HCT116 (cell line): ENCODE results near the gene IL20. TPM values are rescaled to one million over a fixed set of nuclear protein-coding genes. Genes with fewer than 3 reads are reported as not detected.

ENCODE experiments used
- ATAC-seq: fragments of 200-7000 bp; cut with Tn5 transposase; 2 replicates; pipeline ENCODE4 v1.9.1; 2020; ENCODE audit warnings: mild to moderate bottlenecking, moderate library complexity
- BruUV-seq: library from RNA; stranded (reverse); fragments of 400-500 nt; replicated peaks from 2 replicates; lab custom pipeline; 2021; lab: Mats Ljungman, UMichigan
- CTCF ChIA-PET: fragments of 300-600 bp; sonication (Branson Sonifier 250); formaldehyde crosslinking; loops from one replicate; lab custom pipeline; 2021; ENCODE audit warnings: antibody characterized with exemption; lab: Charles Lee
- POLR2A ChIA-PET: fragments of 300-600, 350-600 bp; sonication (Branson Sonifier 250); formaldehyde crosslinking; loops from one replicate; lab custom pipeline; 2021; ENCODE audit warnings: antibody characterized with exemption; lab: Charles Lee
- RAD21 ChIA-PET, 2 experiments: fragments of 300-600 bp; sonication (Branson Sonifier 250); formaldehyde crosslinking; loops; one replicate each; lab custom pipeline; 2023; ENCODE audit warnings: low total read pairs in 2 of 2; ENCODE audit not compliant: uncharacterized antibody in 2 of 2, unreplicated experiment in 2 of 2, low non-redundant PET in 1 of 2; lab: Charles Lee
- DNase-seq: peaks from one replicate; pipeline ENCODE4 v3.0.0-alpha.2; 2010; ENCODE audit warnings: low read depth, low spot score
- H2AFZ ChIP-seq: fragments of 200-600 bp; shearing (Covaris generic), sonication (generic); 2 replicates; pipeline ENCODE4 v1.6.1; 2017; ENCODE audit warnings: low read depth, mixed run types, mixed read lengths, antibody characterized with exemption, low read length; ENCODE audit not compliant: poor library complexity, severe bottlenecking
- H3K27ac ChIP-seq: 2 replicates; pipeline ENCODE4 v1.5.1; 2012; ENCODE audit warnings: low read depth, low read length
- H3K27me3 ChIP-seq: fragments of 200-600 bp; sonication (generic); 2 replicates; pipeline ENCODE4 v1.6.1; 2016; ENCODE audit warnings: mixed run types, low read length, mixed read lengths; ENCODE audit not compliant: insufficient read depth
- H3K36me3 ChIP-seq, 2 experiments: fragments of 200-500 bp in 1 of 2; fragments of 200-600 bp in 1 of 2; sonication (Bioruptor generic) in 1 of 2; sonication (generic) in 1 of 2; 2 replicates each; pipeline versions ENCODE4 v1.5.1 to v1.6.1; 2014 to 2016; ENCODE audit warnings: low read length in 2 of 2, inconsistent platforms in 1 of 2, mixed read lengths in 1 of 2, mixed run types in 1 of 2; ENCODE audit not compliant: insufficient read depth in 2 of 2, control insufficient read depth in 1 of 2
- H3K4me1 ChIP-seq, 2 experiments: fragments of 200-600 bp in 1 of 2; sonication (generic) in 1 of 2; 2 replicates each; pipeline versions ENCODE4 v1.5.1 to v1.6.1; 2012 to 2017; ENCODE audit warnings: low read length in 2 of 2, inconsistent platforms in 1 of 2, mild to moderate bottlenecking in 1 of 2, mixed read lengths in 1 of 2, mixed run types in 1 of 2, moderate library complexity in 1 of 2; ENCODE audit not compliant: insufficient read depth in 2 of 2, control insufficient read depth in 1 of 2
- H3K4me2 ChIP-seq: fragments of 200-600 bp; sonication (generic); 2 replicates; pipeline ENCODE4 v1.6.1; 2017; ENCODE audit warnings: mixed run types, low read length, mixed read lengths
- H3K4me3 ChIP-seq, 2 experiments: fragments of 200-600 bp in 1 of 2; sonication (generic) in 1 of 2; replicated peaks in 1 of 2; 2 replicates each; pipeline ENCODE4 v1.5.1; 2011 to 2016; ENCODE audit warnings: low read length in 2 of 2, control low read depth in 1 of 2, low read depth in 1 of 2, mild to moderate bottlenecking in 1 of 2, mixed read lengths in 1 of 2, mixed run types in 1 of 2
- H3K79me2 ChIP-seq: fragments of 200-600 bp; sonication (generic); 2 replicates; pipeline ENCODE4 v1.6.1; 2017; ENCODE audit warnings: mild to moderate bottlenecking, mixed run types, low read length, moderate library complexity, mixed read lengths; ENCODE audit not compliant: insufficient read depth
- H3K9ac ChIP-seq: fragments of 200-600 bp; sonication (generic); 2 replicates; pipeline ENCODE4 v1.6.1; 2016; ENCODE audit warnings: low read length, mixed read lengths
- H3K9me2 ChIP-seq: fragments of 200-600 bp; sonication (generic), shearing (Covaris generic); 2 replicates; pipeline ENCODE4 v1.6.1; 2017; ENCODE audit warnings: mixed run types, mild to moderate bottlenecking, moderate library complexity; ENCODE audit not compliant: insufficient read depth
- H3K9me3 ChIP-seq, 2 experiments: fragments of 200-500 bp in 1 of 2; fragments of 200-600 bp in 1 of 2; sonication (Bioruptor generic) in 1 of 2; sonication (generic) in 1 of 2; 2 replicates each; pipeline ENCODE4 v1.6.1; 2014 to 2017; ENCODE audit warnings: low read length in 2 of 2, mixed read lengths in 2 of 2, inconsistent platforms in 1 of 2, low read depth in 1 of 2, mild to moderate bottlenecking in 1 of 2, mixed run types in 1 of 2, moderate library complexity in 1 of 2; ENCODE audit not compliant: control insufficient read depth in 1 of 2, insufficient read depth in 1 of 2
- H4K20me1 ChIP-seq: fragments of 200-600 bp; sonication (generic), shearing (Covaris generic); 2 replicates; pipeline ENCODE4 v1.6.1; 2017; ENCODE audit warnings: mixed run types, mild to moderate bottlenecking, moderate library complexity; ENCODE audit not compliant: insufficient read depth
- CBX3 ChIP-seq: IDR thresholded peaks from 2 replicates; pipeline ENCODE4 v1.6.1; 2012; ENCODE audit warnings: low read depth
- RAD21 ChIP-seq: IDR thresholded peaks from 2 replicates; pipeline ENCODE4 v1.6.1; 2012; ENCODE audit warnings: low read depth, mild to moderate bottlenecking
- ZFX ChIP-seq: fragments of 450-650 bp; IDR thresholded peaks from 2 replicates; pipeline ENCODE4 v1.6.1; 2017
- intact Hi-C: fragments of 100-400 bp; cut with micrococcal nuclease; formaldehyde crosslinking; loops from 2 replicates; pipeline ENCODE4 v1.10.0; 2022
- total RNA-seq: library from RNA; stranded (reverse); gene quantifications from one replicate; pipeline ENCODE4 v1.2.1, GENCODE V29; 2021; ENCODE audit not compliant: unreplicated experiment
- TF ChIP-seq, protein P1 (sequence below): IDR thresholded peaks from 2 replicates; pipeline ENCODE4 v1.6.1; 2012
- TF ChIP-seq, protein P2 (sequence below): IDR thresholded peaks from 2 replicates; pipeline ENCODE4 v1.6.1; 2012
- TF ChIP-seq, protein P3 (sequence below): IDR thresholded peaks from 2 replicates; pipeline ENCODE4 v1.6.1; 2011; ENCODE audit warnings: mild to moderate bottlenecking, low read length, moderate library complexity; ENCODE audit not compliant: insufficient replicate concordance; ENCODE audit errors: extremely low read depth
- TF ChIP-seq, protein P4 (sequence below): IDR thresholded peaks from 2 replicates; pipeline ENCODE4 v1.6.1; 2012; ENCODE audit warnings: low read depth

The IL20 gene
- total RNA-seq, 1 experiment from 2014 or later: not detected

DNA sequence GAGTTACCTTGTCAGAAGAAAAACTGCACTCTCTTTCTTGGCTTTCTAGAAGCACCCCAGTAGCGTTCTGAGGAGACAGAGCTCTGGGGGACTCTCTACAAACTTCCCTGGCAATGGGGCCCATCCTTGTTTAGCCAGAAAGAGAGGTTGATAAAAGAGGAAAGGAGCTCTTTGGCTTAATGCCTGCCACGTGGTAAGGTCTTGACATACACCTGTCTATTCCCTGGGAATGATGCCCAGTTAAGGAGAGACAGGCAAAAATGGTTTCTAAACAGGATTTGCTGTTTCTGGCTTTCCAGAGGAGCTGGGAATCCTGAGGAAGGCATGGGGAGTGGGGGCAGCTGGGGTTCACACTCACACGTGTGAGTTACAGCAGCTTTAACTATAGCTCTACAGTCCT lies 30.2 kb upstream of the IL20 start:
- POLR2A ChIA-PET: no interaction called here
- no TSS peak for BruUV-seq
- RAD21 ChIA-PET: no interaction called here

DNA sequence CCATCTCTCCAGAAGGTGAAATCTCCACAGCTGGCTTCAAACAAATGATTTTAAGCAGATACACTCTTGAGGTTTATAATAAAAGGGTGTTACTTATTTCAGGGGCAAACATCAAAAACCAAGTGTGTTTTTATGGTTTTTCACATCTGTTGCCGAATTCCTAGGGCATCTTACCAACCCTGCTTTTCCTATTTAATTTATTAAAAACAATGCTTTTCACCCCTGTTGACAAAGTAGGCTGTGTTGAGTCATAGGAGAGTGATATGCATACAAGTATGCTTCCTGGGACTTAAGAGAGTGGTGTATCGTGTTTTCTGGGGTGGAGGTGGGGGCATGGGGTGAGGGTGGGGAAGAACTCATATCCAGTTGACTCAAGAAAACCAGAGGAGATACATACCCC lies 29.3 kb upstream of the IL20 start:
- POLR2A ChIA-PET: no interaction called here
- peaks cover 52% of the 10 kb centered on the region for H3K27me3 ChIP-seq
- no peaks in the 10 kb centered on the region for H4K20me1 ChIP-seq
- no peaks in the 10 kb centered on the region for H3K9me2 ChIP-seq
- H3K4me3 ChIP-seq: no peak overlapping the region
- ATAC-seq: no peak
- no peak overlapping the region for H3K9ac ChIP-seq
- no peaks in the 10 kb centered on the region for H3K4me1 ChIP-seq
- H3K9me3 ChIP-seq: no peaks in the 10 kb centered on the region
- H2AFZ ChIP-seq: no peak overlapping the region
- DNase-seq: no peak
- no peaks in the 10 kb centered on the region for H3K36me3 ChIP-seq
- RAD21 ChIA-PET: no interaction called here
- no peaks in the 10 kb centered on the region for H3K79me2 ChIP-seq
- H3K27ac ChIP-seq: no peak overlapping the region
- TF ChIP-seq, protein P1, sequence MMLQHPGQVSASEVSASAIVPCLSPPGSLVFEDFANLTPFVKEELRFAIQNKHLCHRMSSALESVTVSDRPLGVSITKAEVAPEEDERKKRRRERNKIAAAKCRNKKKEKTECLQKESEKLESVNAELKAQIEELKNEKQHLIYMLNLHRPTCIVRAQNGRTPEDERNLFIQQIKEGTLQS: no peak
- TF ChIP-seq CBX3: no peak
- TF ChIP-seq, protein P2, sequence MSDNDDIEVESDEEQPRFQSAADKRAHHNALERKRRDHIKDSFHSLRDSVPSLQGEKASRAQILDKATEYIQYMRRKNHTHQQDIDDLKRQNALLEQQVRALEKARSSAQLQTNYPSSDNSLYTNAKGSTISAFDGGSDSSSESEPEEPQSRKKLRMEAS: no peak
- no peak for TF ChIP-seq ZFX
- TF ChIP-seq, protein P3, sequence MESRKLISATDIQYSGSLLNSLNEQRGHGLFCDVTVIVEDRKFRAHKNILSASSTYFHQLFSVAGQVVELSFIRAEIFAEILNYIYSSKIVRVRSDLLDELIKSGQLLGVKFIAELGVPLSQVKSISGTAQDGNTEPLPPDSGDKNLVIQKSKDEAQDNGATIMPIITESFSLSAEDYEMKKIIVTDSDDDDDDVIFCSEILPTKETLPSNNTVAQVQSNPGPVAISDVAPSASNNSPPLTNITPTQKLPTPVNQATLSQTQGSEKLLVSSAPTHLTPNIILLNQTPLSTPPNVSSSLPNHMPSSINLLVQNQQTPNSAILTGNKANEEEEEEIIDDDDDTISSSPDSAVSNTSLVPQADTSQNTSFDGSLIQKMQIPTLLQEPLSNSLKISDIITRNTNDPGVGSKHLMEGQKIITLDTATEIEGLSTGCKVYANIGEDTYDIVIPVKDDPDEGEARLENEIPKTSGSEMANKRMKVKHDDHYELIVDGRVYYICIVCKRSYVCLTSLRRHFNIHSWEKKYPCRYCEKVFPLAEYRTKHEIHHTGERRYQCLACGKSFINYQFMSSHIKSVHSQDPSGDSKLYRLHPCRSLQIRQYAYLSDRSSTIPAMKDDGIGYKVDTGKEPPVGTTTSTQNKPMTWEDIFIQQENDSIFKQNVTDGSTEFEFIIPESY: no peak
- TF ChIP-seq RAD21: no peak
- BruUV-seq: no TSS peak
- no peak overlapping the region for H3K4me2 ChIP-seq
- CTCF ChIA-PET: no interaction called here
- intact Hi-C loops: no loop called here

More for the DNA sequence above, 30.2 kb upstream of the IL20 start:
- Histone ChIP-seq H3K4me2 (no peak overlapping the region), H2AFZ (no peak overlapping the region), H3K4me1 (no peaks in the 10 kb centered on the region), H3K27ac (no peak overlapping the region), H3K9ac (no peak overlapping the region), H3K4me3 (no peak overlapping the region), H3K27me3 (peaks cover 52% of the 10 kb centered on the region), H4K20me1 (no peaks in the 10 kb centered on the region), H3K79me2 (no peaks in the 10 kb centered on the region), H3K9me3 (no peaks in the 10 kb centered on the region), H3K9me2 (no peaks in the 10 kb centered on the region), H3K36me3 (no peaks in the 10 kb centered on the region)
- intact Hi-C loops: no loop called here
- TF ChIP-seq, protein P2: no peak
- TF ChIP-seq, protein P4, sequence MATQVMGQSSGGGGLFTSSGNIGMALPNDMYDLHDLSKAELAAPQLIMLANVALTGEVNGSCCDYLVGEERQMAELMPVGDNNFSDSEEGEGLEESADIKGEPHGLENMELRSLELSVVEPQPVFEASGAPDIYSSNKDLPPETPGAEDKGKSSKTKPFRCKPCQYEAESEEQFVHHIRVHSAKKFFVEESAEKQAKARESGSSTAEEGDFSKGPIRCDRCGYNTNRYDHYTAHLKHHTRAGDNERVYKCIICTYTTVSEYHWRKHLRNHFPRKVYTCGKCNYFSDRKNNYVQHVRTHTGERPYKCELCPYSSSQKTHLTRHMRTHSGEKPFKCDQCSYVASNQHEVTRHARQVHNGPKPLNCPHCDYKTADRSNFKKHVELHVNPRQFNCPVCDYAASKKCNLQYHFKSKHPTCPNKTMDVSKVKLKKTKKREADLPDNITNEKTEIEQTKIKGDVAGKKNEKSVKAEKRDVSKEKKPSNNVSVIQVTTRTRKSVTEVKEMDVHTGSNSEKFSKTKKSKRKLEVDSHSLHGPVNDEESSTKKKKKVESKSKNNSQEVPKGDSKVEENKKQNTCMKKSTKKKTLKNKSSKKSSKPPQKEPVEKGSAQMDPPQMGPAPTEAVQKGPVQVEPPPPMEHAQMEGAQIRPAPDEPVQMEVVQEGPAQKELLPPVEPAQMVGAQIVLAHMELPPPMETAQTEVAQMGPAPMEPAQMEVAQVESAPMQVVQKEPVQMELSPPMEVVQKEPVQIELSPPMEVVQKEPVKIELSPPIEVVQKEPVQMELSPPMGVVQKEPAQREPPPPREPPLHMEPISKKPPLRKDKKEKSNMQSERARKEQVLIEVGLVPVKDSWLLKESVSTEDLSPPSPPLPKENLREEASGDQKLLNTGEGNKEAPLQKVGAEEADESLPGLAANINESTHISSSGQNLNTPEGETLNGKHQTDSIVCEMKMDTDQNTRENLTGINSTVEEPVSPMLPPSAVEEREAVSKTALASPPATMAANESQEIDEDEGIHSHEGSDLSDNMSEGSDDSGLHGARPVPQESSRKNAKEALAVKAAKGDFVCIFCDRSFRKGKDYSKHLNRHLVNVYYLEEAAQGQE: no peak
- CTCF ChIA-PET: interaction anchor here (1.1 kb wide), 1 partner anchor 147 kb away, joined by 3 read pairs; no protein-coding TSS in a partner anchor
- no peak for DNase-seq
- no peak for ATAC-seq
